Measurements from ENCODE around the gene TNS1.

Gene TNS1

DNA sequence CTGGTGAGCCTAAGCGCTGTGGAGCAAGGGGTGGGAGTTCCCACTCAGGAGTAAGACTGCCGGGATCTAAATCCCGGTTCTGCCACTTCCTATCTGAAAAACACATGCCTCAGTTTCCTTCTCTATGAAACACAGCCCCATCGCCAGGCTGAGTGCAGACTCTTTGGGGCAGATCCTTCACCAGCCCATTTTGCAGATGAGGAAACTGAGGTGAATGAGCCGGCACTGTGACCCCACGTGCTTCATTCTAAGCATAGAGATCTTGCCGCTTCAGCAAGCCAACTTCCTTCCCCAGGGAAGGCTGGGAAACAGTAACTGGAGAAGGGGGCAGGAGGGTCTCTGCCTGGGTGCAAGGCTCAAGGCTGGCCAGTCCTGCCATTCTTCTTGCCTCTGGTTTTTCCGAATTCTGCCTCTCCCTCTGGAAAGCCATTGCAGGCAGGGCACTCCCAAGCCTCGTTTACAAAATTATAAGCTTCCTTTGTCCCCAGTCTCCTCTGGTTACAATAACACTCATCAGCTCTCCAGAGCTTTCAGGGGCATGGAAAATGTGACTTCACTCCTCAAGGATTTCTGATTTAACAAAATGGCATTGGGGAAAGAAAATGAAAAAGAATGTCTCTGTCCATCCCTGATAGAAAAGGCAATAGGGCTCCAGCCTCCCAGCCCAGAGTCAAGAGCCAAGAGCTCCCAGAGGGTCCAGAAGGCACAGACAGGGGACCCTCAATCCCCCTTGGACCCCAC, 249.2 kb downstream of the TNS1 start:
- DNase-seq = no peak

DNA sequence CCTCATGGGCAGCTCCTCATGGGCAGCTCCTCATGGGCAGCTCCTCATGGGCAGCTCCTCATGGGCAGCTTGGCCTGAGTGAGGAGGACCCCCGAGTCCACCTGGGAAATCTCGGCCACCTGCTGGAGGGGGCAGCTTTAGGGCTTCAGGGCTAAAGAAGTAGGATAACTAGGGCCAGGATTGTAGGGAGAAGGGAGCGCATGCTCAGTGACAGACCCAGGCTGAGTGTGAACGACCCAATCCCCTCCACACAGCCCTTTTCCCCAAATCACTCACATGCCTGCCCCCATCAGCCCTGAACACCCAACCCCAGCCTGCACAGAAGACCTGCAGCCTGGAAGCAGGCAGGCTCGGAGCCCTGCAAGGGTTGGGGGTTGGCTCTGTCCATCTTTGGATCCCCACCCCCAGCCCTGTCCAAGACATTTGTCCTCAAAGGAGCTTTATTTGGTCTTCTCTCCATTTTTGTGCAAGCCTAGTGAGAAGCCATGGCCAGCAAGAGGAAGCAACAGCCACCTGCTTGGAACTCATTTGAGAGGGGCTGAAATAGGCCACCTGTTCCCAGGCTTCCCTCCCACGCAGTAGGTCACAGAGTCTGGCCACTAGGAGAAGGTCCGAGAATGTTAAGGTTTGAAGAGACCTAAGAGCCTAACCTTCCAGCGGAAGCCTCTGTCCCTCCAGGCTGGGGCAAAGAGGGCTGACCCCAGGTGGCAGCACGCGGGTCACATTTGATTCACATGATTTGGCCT, 249.9 kb downstream of the TNS1 start:
- DNase-seq = no peak

DNA sequence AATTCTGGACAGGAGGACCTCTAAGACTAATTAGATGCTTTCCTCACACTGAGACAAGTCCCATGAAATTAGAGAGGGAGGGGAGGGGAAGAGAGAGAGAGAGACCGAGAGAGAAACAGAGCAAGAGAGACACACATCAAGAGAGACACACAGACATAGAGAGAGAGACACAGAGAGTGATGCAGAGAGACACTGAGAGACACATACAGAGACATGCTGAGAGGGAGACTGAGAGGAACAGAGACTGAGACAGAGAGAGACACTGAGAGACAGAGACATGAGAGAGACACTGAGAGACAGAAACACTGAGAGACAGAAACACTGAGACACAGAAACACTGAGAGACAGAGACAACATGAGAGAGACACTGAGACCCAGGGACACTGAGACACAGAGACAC, 250.8 kb downstream of the TNS1 start:
- DNase-seq = no peak

- no peak for DNase-seq
Observed at GRCh38 chr2:217751192-217751591, 251.6 kb downstream of the TNS1 start.
